ENCODE measurements around the gene PIGT. TPM values are rescaled to one million over a fixed set of nuclear protein-coding genes. Genes with fewer than 3 reads are reported as not detected.

PIGT gene
- total and polyA plus RNA-seq, 10 of the 15 experiments (the other 5 are each of a cell fraction or from before 2014, with no cell fraction given): 18.6 to 66.0 (median 35.3) TPM

DNA sequence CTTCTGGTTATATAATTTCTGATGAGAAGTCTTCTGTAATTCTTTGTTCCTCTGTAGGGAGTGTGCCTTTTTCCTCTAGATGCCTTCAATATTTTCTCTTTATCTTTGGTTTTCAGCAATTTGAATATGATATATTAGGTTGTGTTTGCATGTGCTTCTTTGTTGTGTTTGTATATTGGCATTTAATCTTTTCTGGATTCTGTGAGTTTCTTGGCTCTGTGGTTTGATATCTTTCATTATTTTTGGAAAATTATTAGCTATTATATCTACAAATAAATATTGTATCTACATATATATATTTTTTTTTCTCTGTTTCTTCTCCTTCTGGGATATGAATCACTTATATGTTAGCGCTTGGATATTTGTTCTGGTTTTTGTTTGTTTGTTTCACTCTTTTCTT, 16.9 kb upstream of the PIGT start:
- FAIRE-seq: no peak
- CTCF ChIA-PET: interaction anchor here (1.0 kb wide), 1 partner anchor 51 kb away, joined by 3 read pairs; no protein-coding TSS in a partner anchor

More for the DNA sequence above, 16.9 kb upstream of the PIGT start:
- Histone ChIP-seq H2AFZ (ENCODE audit: control insufficient read depth, low read depth, low read length) (no peak overlapping the region), H3K4me1 (ENCODE audit: control insufficient read depth, insufficient read depth, low read length) (no peaks in the 10 kb centered on the region), H3K4me2 (ENCODE audit: control insufficient read depth, insufficient read depth) (no peak overlapping the region), H3K4me3 (no peak overlapping the region), H4K20me1 (ENCODE audit: control insufficient read depth, insufficient read depth) (no peaks in the 10 kb centered on the region), H3K36me3 (ENCODE audit: control insufficient read depth in 2 of 2, insufficient read depth in 2 of 2, low read length in 1 of 2) (no peaks in the 10 kb centered on the region; a peak in 1 of 4 replicates), H3K27ac (ENCODE audit: control insufficient read depth, insufficient read depth) (no peak overlapping the region), H3K79me2 (ENCODE audit: control insufficient read depth, insufficient read depth, low read length) (no peaks in the 10 kb centered on the region), H3K27me3 (replicated peaks in 1 of 2; ENCODE audit: control insufficient read depth in 2 of 2, insufficient read depth in 2 of 2, low read length in 1 of 2) (no peaks in the 10 kb centered on the region), H3K9me3 (replicated peaks; ENCODE audit: control insufficient read depth, insufficient read depth, low read length) (peaks cover 15% of the 10 kb centered on the region; the same call in 2 of the 3 replicates), H3K9ac (ENCODE audit: control insufficient read depth, insufficient read depth, low read length) (no peak overlapping the region)
- RAD21 ChIA-PET (ENCODE audit: unreplicated experiment): no interaction called here
- SMC1A ChIA-PET (ENCODE audit: uncharacterized antibody, unreplicated experiment): interaction anchor here (1.0 kb wide), 1 partner anchor 37 kb away, joined by 3 read pairs; no protein-coding TSS in a partner anchor
- ATAC-seq (no peak), DNase-seq (ENCODE audit: low read depth, low spot score) (no peak)
- POLR2A ChIA-PET: no interaction called here
- intact Hi-C loops (cut with micrococcal nuclease; ENCODE audit: unreplicated experiment): no loop called here
- in situ Hi-C loops (cut with MboI): no loop called here
- 89% methylated on average over 1 of the region's 1 CpG for WGBS (ENCODE audit: insufficient coverage, insufficient replicate concordance, low lambda C conversion rate, missing lambda C conversion rate)
- TF ChIP-seq MEF2B (IDR thresholded peaks at IDR 0.05; ENCODE audit: partially characterized antibody, poor library complexity, severe bottlenecking): no peak
- TF ChIP-seq MEF2A (IDR thresholded peaks at IDR 0.05; ENCODE audit: insufficient read depth, low read depth, low read length): no peak
- TF ChIP-seq TCF7 (IDR thresholded peaks at IDR 0.05; ENCODE audit: borderline replicate concordance): no peak
- TF ChIP-seq TCF12 (IDR thresholded peaks at IDR 0.05; ENCODE audit: low read depth, low read length): no peak
- no peak for TF ChIP-seq FOXM1 (IDR thresholded peaks at IDR 0.05; ENCODE audit: low read depth, low read length)
- TF ChIP-seq ZBTB33 (IDR thresholded peaks at IDR 0.05): no peak
- no peak for TF ChIP-seq HDAC6 (IDR thresholded peaks at IDR 0.05; ENCODE audit: unreplicated experiment)
- no peak for TF ChIP-seq TBL1XR1 (IDR thresholded peaks at IDR 0.05; ENCODE audit: low read depth, low read length)
- no peak for TF ChIP-seq EZH2 (IDR thresholded peaks at IDR 0.05; ENCODE audit: borderline replicate concordance, control insufficient read depth, low read depth, low read length)
- no TSS peak for BruUV-seq (replicated peaks)
